Cerebellar nuclear complex (tissue), 1 donor: ENCODE measurements around the gene OLFM1.
"Not testable (repeated sequence)": the region's sequence is repeated elsewhere in the genome, so short reads cannot be mapped to it uniquely, and the experiment has no call there.

Source experiments
- DNase-seq, 2 experiments: peaks; one replicate each; lab custom pipeline; 2025; lab: John Stamatoyannopoulos, UW

OLFM1 gene

GRCh38 chr9:135060461-135061116 is 26.9 kb upstream of the OLFM1 start:
- no peak for DNase-seq

DNA sequence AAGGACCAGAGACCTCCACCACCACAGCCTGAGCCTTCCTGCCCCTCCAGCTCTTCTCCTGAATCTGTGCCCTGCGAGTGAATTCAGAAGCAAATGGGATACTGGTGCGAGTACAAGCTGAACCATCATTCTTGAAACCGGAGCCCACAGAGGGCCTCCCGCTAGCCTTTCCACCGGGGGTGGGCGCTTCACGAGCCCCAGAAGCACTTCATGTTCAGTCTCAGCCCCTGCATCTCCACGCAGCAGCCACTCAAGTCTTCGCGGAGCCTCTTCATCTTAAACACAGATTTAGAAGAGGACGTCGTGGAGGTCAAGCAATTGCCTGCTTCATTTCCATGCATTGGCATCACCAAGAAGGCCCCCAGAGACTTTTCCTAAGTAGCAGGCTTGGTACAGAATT is 26.0 kb upstream of the OLFM1 start:
- no peak for DNase-seq

- no peak for DNase-seq
These were observed 25.2 kb upstream of the OLFM1 start for GRCh38 chr9:135062254-135062653.

- DNase-seq = not testable (repeated sequence)
These were observed 24.0 kb upstream of the OLFM1 start for GRCh38 chr9:135063466-135063865.

GRCh38 chr9:135063888-135064287 is 23.6 kb upstream of the OLFM1 start:
- not testable (repeated sequence) for DNase-seq

DNA sequence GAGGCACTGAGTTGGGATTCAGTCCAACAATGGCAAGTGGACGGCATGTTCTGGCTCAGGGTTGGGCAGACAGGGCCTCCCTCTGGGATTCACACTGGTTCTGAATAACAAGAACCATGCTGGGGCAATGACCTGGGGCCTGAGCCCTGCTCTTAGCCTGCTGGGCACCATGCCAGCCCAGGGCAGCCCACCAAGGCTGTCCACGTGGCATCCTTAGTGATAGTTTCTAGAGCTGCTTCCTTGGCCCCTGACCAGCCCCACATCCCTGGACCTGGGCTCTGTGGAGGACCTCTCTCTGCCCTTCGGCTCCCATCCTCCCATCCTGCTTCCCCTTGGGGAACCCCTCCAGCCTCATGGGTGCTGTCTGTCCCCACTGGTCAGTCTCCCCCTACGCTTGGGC is 22.3 kb upstream of the OLFM1 start:
- no peak for DNase-seq

DNA sequence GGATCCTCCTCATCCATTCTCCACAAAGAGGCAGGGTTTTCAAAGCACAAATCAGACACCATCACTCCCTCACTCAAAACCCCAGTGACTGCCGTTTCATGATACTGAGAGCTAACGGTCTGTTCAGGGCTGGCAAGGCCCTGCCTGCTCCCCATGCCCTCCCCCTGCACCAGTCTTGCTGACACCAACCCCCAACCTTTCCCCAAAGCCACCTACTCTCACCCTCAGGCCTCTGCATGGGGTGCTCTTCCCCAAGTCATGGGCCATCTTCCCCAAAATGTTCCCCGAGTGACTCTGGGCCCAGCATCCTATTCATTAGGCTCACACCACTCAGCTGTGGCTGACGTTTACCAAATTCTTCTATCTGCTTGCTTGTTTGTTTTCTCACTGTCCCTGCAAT is 21.7 kb upstream of the OLFM1 start:
- no peak for DNase-seq

GRCh38 chr9:135066291-135066690 is 21.2 kb upstream of the OLFM1 start:
- DNase-seq = no peak

DNA sequence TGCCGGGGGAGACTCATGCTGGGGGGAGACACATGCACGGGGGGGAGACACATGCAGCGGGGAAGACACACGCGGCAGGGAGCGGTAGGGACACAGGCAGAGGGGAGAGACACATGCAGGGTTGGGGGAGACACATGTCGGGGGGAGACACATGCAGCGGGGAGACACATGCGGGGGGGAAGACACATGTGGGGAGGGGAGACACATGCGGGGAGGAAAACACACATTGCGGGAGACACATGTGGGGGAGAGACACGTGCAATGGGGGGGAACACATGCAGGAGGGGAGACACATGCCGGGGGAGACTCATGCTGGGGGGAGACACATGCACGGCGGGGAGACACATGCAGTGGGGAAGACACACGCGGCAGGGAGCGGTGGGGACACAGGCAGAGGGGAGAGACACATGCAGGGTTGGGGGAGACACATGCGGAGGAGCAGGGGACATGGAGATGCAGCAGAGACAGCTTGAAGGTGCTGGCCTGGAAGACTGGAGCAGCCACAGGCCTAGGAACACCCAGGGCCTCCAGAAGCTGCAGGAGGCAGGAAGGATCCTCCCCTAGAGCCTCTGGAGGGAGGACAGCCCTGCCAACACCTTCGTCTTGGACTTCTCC is 20.3 kb upstream of the OLFM1 start:
- no peak for DNase-seq

- no peak for DNase-seq
These were observed 18.6 kb upstream of the OLFM1 start for GRCh38 chr9:135068776-135069415.

GRCh38 chr9:135069558-135070197 is 17.8 kb upstream of the OLFM1 start:
- no peak for DNase-seq

DNA sequence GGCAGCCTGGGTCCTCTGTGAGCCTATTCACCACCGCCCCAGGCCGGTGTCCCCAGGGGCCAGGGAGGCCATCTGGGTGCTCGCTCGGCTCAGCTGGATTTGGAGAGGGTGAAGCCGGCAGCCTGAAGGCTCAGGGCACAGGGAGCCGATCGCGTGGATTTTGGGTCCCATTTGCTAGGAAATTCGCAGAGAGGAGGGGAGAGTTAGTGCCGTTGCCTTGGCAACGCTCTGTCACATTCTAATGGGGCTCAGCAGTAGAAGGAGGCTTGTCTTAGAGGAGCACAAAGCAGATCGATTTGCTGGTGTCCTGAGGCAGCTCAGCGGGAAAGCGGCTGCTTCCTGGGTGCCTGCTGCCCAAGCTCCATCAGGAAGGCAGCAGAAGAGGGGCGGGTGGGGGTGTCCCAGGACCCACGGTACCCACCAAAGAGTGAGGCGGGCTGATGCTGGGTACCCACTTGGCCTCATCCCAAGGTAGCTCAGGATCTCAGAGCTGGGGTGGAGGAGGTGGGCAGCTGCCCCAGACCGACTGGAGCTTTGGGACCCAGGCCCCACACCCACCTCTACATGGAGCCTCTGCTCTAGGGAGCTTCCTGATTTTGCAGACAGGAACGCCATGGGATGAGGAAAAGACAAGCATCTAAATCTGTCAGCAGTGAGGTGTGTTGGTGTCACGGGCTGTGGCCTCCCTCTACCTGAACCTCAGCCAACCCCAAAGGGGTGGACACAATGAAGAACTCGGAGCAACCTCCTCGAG is 17.1 kb upstream of the OLFM1 start:
- no peak for DNase-seq

DNA sequence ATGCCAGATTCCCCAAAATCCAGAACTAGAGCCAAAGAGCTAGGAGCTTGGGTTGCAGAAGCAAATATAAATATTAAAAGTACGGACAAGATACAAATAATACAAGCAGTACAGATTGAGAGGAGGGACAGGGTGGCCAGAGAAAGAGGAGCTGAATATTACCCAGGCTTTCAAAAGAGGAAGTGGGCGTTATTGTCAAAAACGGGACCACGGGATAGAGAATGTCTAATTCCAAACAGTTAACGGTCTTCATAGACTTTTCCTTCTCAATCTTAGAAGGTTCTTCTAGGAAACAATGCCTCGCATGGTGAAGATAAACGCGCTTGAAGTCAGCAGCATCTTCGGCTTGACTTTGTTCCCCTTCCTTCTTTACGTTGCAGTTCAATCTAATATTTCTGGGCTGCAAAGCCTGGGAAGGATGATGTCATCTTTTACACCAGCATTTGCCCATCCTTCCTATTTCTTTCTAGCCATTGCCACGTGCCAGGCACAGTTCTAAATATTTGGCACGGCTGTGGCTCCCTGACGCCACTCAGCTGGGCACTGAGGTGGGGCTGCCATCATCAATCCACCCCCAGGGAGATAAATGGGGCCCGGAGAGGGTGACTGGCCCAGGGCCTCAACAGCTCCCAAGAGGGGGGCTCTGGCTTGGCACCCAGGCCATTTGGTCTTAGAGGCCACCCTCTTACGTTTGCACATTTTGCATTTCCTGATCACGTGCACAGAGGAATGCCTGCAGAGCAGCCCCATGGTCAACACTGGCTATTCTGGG is 16.3 kb upstream of the OLFM1 start:
- DNase-seq = no peak

DNA sequence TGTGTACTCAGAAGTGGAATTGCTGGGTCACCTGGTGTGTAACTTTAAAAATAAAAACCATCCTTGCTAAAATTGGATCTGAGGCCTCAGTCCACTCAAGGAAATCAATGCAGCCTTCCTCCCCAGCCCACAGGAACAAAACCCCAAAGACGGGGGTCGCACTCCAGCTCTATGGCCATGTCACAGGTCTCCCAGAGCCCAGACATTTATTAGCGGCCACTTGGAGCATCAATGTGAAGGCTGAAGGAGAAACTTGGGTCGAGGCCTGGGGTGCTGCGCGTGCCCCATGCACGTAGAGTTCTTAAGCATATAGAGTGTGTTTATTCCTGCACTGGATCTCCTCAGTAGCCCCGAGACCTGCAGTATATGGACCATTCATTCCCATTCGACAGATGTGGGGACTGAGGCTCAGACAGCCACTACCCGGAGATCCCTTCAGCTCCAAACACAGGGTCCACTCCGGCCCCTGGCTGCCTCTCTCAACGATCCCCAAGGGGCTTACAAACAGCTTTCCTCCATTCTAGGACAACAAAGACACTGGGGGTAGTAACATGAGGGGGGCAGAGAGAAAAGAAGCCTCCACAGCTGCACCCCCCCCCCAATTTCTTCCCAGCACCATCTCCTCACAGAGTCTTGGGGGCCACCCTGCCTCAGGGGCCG is 14.3 kb upstream of the OLFM1 start:
- DNase-seq = no peak

DNA sequence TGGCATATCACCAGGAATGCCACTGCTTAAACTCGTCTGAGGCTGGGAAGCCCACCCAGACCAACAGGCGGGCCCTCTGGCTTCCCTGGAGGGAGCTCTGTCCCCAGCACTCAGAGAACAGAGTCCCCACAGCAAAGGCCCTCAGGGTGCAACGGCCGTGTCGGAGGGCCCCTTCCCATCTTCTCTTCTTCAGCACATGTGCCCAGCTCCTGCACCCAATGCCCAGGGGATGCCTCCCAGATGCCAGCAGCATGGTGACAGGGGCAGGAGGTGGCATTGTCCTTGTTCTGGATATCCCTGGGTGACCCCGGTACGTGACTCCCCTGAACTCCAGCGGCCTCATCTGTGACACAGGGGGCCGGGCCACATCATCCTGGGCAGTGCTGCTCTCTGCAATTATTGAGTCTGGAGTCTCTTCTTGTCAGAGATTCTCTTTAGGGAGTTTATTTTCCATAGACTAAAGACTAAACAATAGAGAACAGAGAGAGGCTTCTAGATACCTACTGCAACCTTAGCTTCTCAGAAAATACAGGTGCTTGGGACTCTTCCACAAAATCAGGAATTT is 13.6 kb upstream of the OLFM1 start:
- DNase-seq = no peak

GRCh38 chr9:135074354-135075233 is 12.9 kb upstream of the OLFM1 start:
- DNase-seq = no peak

GRCh38 chr9:135075234-135076142 is 12.0 kb upstream of the OLFM1 start:
- no peak for DNase-seq

DNA sequence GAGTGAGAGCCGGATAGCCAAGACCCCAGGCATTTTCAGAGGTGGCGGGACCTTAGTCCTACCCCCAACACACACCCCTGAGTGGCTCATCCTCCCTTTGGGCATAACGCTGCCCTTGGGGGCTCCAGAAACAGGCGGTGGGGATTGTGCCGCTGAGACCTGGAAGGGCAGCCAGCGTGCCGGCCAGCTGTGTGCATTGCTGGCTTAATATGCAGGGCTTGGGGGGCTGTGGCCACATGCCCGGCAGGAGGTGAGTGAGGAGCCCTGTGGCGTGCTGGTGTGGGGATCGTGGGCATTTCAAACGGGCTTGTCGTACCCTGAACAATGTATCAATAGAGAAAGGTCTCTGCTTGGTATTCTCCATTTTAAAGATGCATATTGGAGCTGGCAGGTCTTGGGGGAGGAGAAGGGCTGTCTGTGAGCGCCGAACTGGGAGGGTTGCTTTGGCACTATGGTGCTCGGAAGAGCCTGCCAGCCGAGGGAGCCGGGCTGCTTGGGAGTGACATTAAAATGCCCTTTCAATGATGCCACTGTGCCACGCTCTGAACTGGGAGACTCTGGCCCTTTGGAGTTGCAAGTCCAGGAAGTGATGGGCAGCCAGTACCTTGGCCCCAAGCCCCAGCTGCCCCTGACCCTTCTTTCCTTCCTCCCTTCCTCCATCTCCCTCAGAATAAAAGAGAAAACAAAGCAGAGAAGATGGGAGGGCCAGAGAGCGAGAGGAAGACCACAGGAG is 11.2 kb upstream of the OLFM1 start:
- no peak for DNase-seq
